Cardiac muscle cell (in vitro differentiated cells and primary cell): ENCODE data around the gene FGF12. TPM values are rescaled to one million over a fixed set of nuclear protein-coding genes. Genes with fewer than 3 reads are reported as not detected.
A peak's percentile ranks its signal among the peaks of the same experiment; 100 is the strongest.

Experiments
- DNase-seq, 2 donors: peaks; one replicate each; pipeline versions ENCODE4 v3.0.0 to v3.0.0-alpha.2; 2010 to 2017; ENCODE audit warnings: low read depth in 1 of 2, low spot score in 1 of 2
- H3K27ac ChIP-seq: fragments of 200-600 bp; sonication (generic); 2 replicates; pipeline ENCODE4 v1.5.1; 2016
- H3K27me3 ChIP-seq: fragments of 200-600 bp; sonication (generic); 2 replicates; pipeline ENCODE4 v1.6.0; 2016; ENCODE audit warnings: control low read depth
- H3K36me3 ChIP-seq: fragments of 200-600 bp; sonication (generic); 2 replicates; pipeline ENCODE4 v1.5.1; 2016; ENCODE audit warnings: control low read depth
- H3K4me1 ChIP-seq: fragments of 200-600 bp; sonication (generic); 2 replicates; pipeline ENCODE4 v1.8.1; 2017; ENCODE audit warnings: low read depth, mild to moderate bottlenecking, mixed run types
- H3K4me3 ChIP-seq: fragments of 200-600 bp; sonication (generic); 2 replicates; pipeline ENCODE4 v1.5.1; 2016; ENCODE audit warnings: mild to moderate bottlenecking
- H3K9me3 ChIP-seq: fragments of 200-600 bp; sonication (generic); 2 replicates; pipeline ENCODE4 v1.5.1; 2017; ENCODE audit warnings: low read depth, mild to moderate bottlenecking, control low read depth
- CTCF ChIP-seq: IDR thresholded peaks from 2 replicates; pipeline ENCODE4 v1.5.1; 2012; ENCODE audit warnings: low read depth, mild to moderate bottlenecking, low read length
- polyA plus RNA-seq: library from polyadenylated mRNA; unstranded; fragments of >200 nt; fragmentation: Nextera tagmentation; extraction: Ambion mirVana; gene quantifications from 2 replicates; pipeline ENCODE4 v1.2.1, GENCODE V29; 2016
- total RNA-seq: library from RNA; depleted of rRNA; stranded (reverse); fragments of >200 nt; gene quantifications from 2 replicates; pipeline ENCODE4 v1.2.3, GENCODE V29; 2016

Gene FGF12
- total and polyA plus RNA-seq, 2 experiments from 2014 or later = 1.2 to 1.7 TPM

DNA sequence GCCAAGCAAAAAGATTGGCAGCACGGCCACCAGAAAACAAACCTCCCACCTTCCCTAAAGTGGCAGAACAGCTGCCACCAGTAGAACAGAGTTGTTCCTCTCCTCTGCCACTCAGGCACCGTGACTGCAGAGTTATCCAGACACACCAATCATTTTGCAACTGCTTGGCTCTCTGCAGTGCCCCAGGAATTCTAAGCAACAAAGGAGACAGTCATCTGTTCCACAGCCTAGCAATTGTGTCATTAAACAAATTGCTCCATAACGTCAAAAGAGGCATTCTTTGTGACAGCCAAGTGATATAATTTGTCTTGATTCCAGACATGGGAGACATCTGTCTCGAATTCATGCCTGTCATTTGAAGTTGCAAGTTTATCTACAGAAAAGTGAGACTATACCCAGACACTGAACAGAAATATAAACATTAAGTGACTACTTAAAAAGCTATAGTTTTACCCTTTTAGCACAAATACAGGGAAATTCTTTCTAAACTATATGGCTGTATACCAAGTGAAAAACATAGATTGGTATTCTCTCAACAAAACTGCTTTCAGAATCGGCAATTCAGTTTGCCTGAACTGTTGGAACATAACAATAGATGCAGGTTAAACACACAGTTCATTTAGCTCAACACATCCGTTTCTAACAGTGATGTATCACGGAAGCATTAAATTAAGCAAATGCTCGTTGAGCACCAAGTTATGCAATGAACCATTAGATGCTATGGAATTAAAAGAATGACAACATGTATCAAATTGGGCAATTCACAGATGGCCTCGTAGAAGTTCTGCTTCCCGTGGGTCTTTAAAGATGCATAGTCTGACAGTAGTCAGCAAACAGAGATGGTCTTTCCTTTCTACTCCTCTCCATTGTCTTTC, 281.3 kb downstream of the FGF12 start:
- Histone ChIP-seq H3K9me3 (no peaks in the 10 kb centered on the region), H3K36me3 (no peaks in the 10 kb centered on the region), H3K4me1 (no peaks in the 10 kb centered on the region), H3K27me3 (peaks cover 17% of the 10 kb centered on the region), H3K4me3 (no peak overlapping the region), H3K27ac (no peak overlapping the region)
- DNase-seq = peak in 1 of 2 donors; percentile 19
- no peak for TF ChIP-seq CTCF

DNA sequence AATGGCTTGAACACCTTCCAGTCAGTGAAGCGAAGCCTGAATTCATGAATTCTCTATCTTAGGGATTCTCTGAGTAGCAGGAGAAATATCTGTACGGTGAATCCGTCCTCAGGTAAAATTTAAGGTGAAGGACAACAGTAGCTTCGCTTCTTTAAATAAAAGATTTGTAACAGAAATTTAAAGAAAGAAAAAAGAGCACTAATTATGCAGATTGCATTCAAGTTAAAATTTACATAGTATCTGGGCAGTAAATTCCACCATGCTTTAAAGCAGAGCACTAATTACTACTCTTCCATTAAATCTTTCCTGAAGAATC, 282.6 kb downstream of the FGF12 start:
- H3K4me3 ChIP-seq = no peak overlapping the region
- no peaks in the 10 kb centered on the region for H3K36me3 ChIP-seq
- no peaks in the 10 kb centered on the region for H3K4me1 ChIP-seq
- no peak for TF ChIP-seq CTCF
- no peak for DNase-seq
- no peak overlapping the region for H3K27ac ChIP-seq
- peaks cover 5% of the 10 kb centered on the region for H3K27me3 ChIP-seq
- H3K9me3 ChIP-seq = no peaks in the 10 kb centered on the region

DNA sequence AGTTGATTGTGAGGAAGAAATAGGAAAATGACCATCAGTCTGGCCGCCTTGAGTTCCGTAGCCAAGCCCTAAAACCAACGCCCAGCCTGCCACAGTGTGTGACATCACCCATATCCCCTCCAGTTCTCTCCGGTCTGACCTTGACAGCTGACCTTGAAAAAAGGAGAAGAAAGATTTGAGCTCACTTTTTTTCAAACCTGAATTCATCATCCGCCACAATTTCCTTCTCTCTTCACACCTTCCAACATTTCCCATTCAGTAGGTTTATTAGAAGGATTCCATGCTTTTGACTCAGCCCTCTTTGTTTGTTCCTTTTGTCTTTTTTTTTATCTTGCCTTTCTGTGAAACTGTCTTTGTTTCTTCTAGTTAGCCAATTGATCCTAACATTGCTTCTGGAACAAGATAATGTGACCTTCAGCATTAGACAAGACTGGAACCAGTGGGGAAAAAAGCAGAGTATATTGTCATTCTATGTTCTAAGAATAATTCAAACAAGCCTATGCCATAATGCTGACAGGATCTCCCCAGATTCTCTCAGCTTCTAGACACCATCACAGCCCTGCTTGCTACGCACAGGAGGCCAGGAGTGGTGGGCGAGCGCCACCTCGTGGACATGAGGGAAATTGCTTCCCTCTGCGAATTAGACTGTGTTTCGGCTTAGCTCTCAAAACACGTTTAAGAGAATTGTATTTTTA, 283.1 kb downstream of the FGF12 start:
- H3K4me1 ChIP-seq = no peaks in the 10 kb centered on the region
- H3K27ac ChIP-seq = no peak overlapping the region
- no peaks in the 10 kb centered on the region for H3K9me3 ChIP-seq
- no peak overlapping the region for H3K4me3 ChIP-seq
- H3K27me3 ChIP-seq = no peaks in the 10 kb centered on the region
- no peaks in the 10 kb centered on the region for H3K36me3 ChIP-seq
- peak; percentile 98 for TF ChIP-seq CTCF
- peak; percentile 74 to 75 for DNase-seq

DNA sequence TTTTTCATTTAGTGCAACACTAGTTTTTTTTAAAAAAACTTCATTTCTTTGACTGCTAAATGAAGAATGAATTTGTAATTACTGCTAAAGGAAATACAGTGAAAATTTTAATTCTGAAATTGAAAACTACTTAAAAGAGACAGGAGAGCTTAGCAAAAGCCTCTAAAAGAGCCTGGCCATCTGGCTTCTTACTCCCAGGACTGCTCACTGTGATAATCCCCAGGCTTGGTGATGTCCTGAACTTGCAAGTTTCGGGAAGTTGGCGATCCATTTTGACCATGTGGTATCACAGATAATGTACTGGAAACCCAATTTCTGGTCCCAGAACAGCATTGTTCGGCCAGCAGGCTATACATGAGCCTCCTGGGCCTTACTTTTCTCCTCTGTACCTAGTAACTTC, 292.1 kb downstream of the FGF12 start:
- Histone ChIP-seq H3K27ac (no peak overlapping the region), H3K4me1 (no peaks in the 10 kb centered on the region), H3K27me3 (no peaks in the 10 kb centered on the region), H3K9me3 (no peaks in the 10 kb centered on the region), H3K4me3 (no peak overlapping the region), H3K36me3 (no peaks in the 10 kb centered on the region)
- TF ChIP-seq CTCF = no peak
- no peak for DNase-seq

DNA sequence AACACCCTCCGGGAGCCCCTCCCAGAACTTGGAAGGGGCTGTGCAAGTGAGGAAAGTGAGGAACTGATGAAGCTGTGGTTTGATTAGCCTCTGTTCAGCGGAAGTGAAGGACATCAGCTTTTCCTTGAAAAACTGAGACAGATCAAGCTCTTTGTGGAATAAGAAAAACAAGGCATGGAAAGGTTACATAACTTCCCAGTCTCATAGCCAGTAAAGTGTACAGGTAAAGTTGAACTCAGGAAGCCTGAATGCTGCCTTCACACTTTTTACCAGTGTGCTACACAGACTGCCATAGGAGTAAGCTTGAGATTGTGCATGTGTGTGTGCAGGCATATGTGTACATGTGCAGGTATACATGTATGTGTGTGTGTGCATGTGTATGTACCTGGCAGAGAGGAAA, 293.2 kb downstream of the FGF12 start:
- no peaks in the 10 kb centered on the region for H3K27me3 ChIP-seq
- no peak overlapping the region for H3K4me3 ChIP-seq
- TF ChIP-seq CTCF = no peak
- no peaks in the 10 kb centered on the region for H3K4me1 ChIP-seq
- no peaks in the 10 kb centered on the region for H3K9me3 ChIP-seq
- H3K27ac ChIP-seq = no peak overlapping the region
- H3K36me3 ChIP-seq = no peaks in the 10 kb centered on the region
- DNase-seq = no peak
